Stimulated activated naive CD8-positive, alpha-beta T cell treated with anti-CD3 and anti-CD28 coated beads, Interleukin-15, Interleukin-2, amounts not matched to agents 100 U/mL and 50 U/mL, for 24 hours (primary cell): ENCODE measurements around the gene C17orf50.
"Not testable (repeated sequence)": the region's sequence is repeated elsewhere in the genome, so short reads cannot be mapped to it uniquely, and the experiment has no call there.

Experiments used
- ATAC-seq: fragments of 150-1000 bp; cut with Tn5 transposase; one replicate; pipeline ENCODE4 v1.10.0; 2021
- DNase-seq: peaks from one replicate; pipeline ENCODE4 v3.0.0; 2021

C17orf50 gene

GRCh38 chr17:35734396-35734795 is 26.3 kb upstream of the C17orf50 start:
- DNase-seq (no peak), ATAC-seq (no peak)

GRCh38 chr17:35735036-35735805 is 25.5 kb upstream of the C17orf50 start:
- DNase-seq, result no peak
- ATAC-seq, result no peak

GRCh38 chr17:35736236-35736635 is 24.5 kb upstream of the C17orf50 start:
- ATAC-seq, result no peak
- DNase-seq, result no peak

GRCh38 chr17:35738519-35739133 is 22.1 kb upstream of the C17orf50 start:
- DNase-seq, result no peak
- no peak for ATAC-seq

GRCh38 chr17:35740216-35740615 is 20.5 kb upstream of the C17orf50 start:
- DNase-seq (no peak), ATAC-seq (no peak)

GRCh38 chr17:35740997-35741931 is 19.4 kb upstream of the C17orf50 start:
- DNase-seq, result peak; percentile 32
- peak; percentile 24 for ATAC-seq

- no peak for DNase-seq
- ATAC-seq, result no peak
Measured at GRCh38 chr17:35742496-35742895, 18.2 kb upstream of the C17orf50 start.

GRCh38 chr17:35742896-35743477 is 17.7 kb upstream of the C17orf50 start:
- DNase-seq (no peak), ATAC-seq (no peak)

GRCh38 chr17:35743626-35744328 is 16.9 kb upstream of the C17orf50 start:
- peak; percentile 39 for DNase-seq
- ATAC-seq, result no peak

- DNase-seq (no peak), ATAC-seq (no peak)
Measured at GRCh38 chr17:35744830-35745229, 15.9 kb upstream of the C17orf50 start.

GRCh38 chr17:35745246-35745645 is 15.4 kb upstream of the C17orf50 start:
- no peak for DNase-seq

GRCh38 chr17:35745749-35746320 is 14.9 kb upstream of the C17orf50 start:
- DNase-seq (no peak), ATAC-seq (no peak)

More at GRCh38 chr17:35745246-35745645, 15.4 kb upstream of the C17orf50 start:
- no peak for ATAC-seq

GRCh38 chr17:35747540-35748017 is 13.1 kb upstream of the C17orf50 start:
- ATAC-seq, result peak; percentile 64
- peak; percentile 84 for DNase-seq

- peak; percentile 74 for ATAC-seq
- DNase-seq, result peak; percentile 35
Measured at GRCh38 chr17:35748341-35748841, 12.3 kb upstream of the C17orf50 start.

- DNase-seq (no peak), ATAC-seq (no peak)
Measured at GRCh38 chr17:35748979-35749378, 11.7 kb upstream of the C17orf50 start.

GRCh38 chr17:35749560-35750412 is 10.9 kb upstream of the C17orf50 start:
- DNase-seq (peak; percentile 43), ATAC-seq (no peak)

- no peak for DNase-seq
- ATAC-seq, result no peak
Measured at GRCh38 chr17:35750526-35751395, 9.9 kb upstream of the C17orf50 start.

- DNase-seq, ATAC-seq: not testable (repeated sequence)
Measured at GRCh38 chr17:35751541-35751940, 9.1 kb upstream of the C17orf50 start.

GRCh38 chr17:35752471-35752870 is 8.2 kb upstream of the C17orf50 start:
- ATAC-seq (no peak), DNase-seq (no peak)
